Measurements from ENCODE around the gene GOLGA8A. TPM values are rescaled to one million over a fixed set of nuclear protein-coding genes. Genes with fewer than 3 reads are reported as not detected.
"Not testable (repeated sequence)": the region's sequence is repeated elsewhere in the genome, so short reads cannot be mapped to it uniquely, and the experiment has no call there.

Gene GOLGA8A
- total RNA-seq, 1 experiment from 2014 or later = 37.2 TPM

- H3K36me3 ChIP-seq (ENCODE audit: control insufficient read depth in 1 of 2, insufficient read depth in 2 of 2, low read length in 2 of 2); intact Hi-C loops (cut with micrococcal nuclease); ATAC-seq; CTCF ChIA-PET; H4K20me1 ChIP-seq (ENCODE audit: insufficient read depth); H3K27me3 ChIP-seq (ENCODE audit: insufficient read depth, low read length); H3K9ac ChIP-seq (ENCODE audit: low read length); H3K4me1 ChIP-seq (ENCODE audit: control insufficient read depth in 1 of 2, insufficient read depth in 2 of 2, low read length in 2 of 2); H2AFZ ChIP-seq (ENCODE audit: low read depth, low read length, poor library complexity, severe bottlenecking); H3K9me2 ChIP-seq (ENCODE audit: insufficient read depth); H3K27ac ChIP-seq (ENCODE audit: low read depth, low read length); DNase-seq (ENCODE audit: low read depth, low spot score); H3K9me3 ChIP-seq (ENCODE audit: control insufficient read depth in 1 of 2, insufficient read depth in 1 of 2, low read depth in 1 of 2, low read length in 2 of 2); BruUV-seq (replicated peaks); H3K79me2 ChIP-seq (ENCODE audit: insufficient read depth, low read length); RAD21 ChIA-PET (ENCODE audit: low non-redundant PET in 1 of 2, low total read pairs in 2 of 2, uncharacterized antibody in 2 of 2, unreplicated experiment in 2 of 2); H3K4me2 ChIP-seq (ENCODE audit: low read length); POLR2A ChIA-PET; H3K4me3 ChIP-seq (replicated peaks in 1 of 2; ENCODE audit: low read depth in 1 of 2, low read length in 2 of 2): not testable (repeated sequence)
Measured at GRCh38 chr15:34403160-34403598, 34.4 kb downstream of the GOLGA8A start.

GRCh38 chr15:34397637-34398259 is 39.9 kb downstream of the GOLGA8A start:
- H4K20me1 ChIP-seq (ENCODE audit: insufficient read depth); H3K4me2 ChIP-seq (ENCODE audit: low read length); H3K9me3 ChIP-seq (ENCODE audit: control insufficient read depth in 1 of 2, insufficient read depth in 1 of 2, low read depth in 1 of 2, low read length in 2 of 2); POLR2A ChIA-PET; ATAC-seq; BruUV-seq (replicated peaks); H2AFZ ChIP-seq (ENCODE audit: low read depth, low read length, poor library complexity, severe bottlenecking); CTCF ChIA-PET; H3K9me2 ChIP-seq (ENCODE audit: insufficient read depth); H3K27me3 ChIP-seq (ENCODE audit: insufficient read depth, low read length); H3K4me3 ChIP-seq (replicated peaks in 1 of 2; ENCODE audit: low read depth in 1 of 2, low read length in 2 of 2); H3K79me2 ChIP-seq (ENCODE audit: insufficient read depth, low read length); H3K27ac ChIP-seq (ENCODE audit: low read depth, low read length); RAD21 ChIA-PET (ENCODE audit: low non-redundant PET in 1 of 2, low total read pairs in 2 of 2, uncharacterized antibody in 2 of 2, unreplicated experiment in 2 of 2); intact Hi-C loops (cut with micrococcal nuclease); H3K36me3 ChIP-seq (ENCODE audit: control insufficient read depth in 1 of 2, insufficient read depth in 2 of 2, low read length in 2 of 2); H3K4me1 ChIP-seq (ENCODE audit: control insufficient read depth in 1 of 2, insufficient read depth in 2 of 2, low read length in 2 of 2); DNase-seq (ENCODE audit: low read depth, low spot score); H3K9ac ChIP-seq (ENCODE audit: low read length): not testable (repeated sequence)

GRCh38 chr15:34392981-34393380 is 44.6 kb downstream of the GOLGA8A start:
- H3K9me2 ChIP-seq (ENCODE audit: insufficient read depth); H3K9ac ChIP-seq (ENCODE audit: low read length); ATAC-seq; CTCF ChIA-PET; POLR2A ChIA-PET; H3K9me3 ChIP-seq (ENCODE audit: control insufficient read depth in 1 of 2, insufficient read depth in 1 of 2, low read depth in 1 of 2, low read length in 2 of 2); intact Hi-C loops (cut with micrococcal nuclease); H3K27me3 ChIP-seq (ENCODE audit: insufficient read depth, low read length); H3K27ac ChIP-seq (ENCODE audit: low read depth, low read length); H3K4me1 ChIP-seq (ENCODE audit: control insufficient read depth in 1 of 2, insufficient read depth in 2 of 2, low read length in 2 of 2); H3K36me3 ChIP-seq (ENCODE audit: control insufficient read depth in 1 of 2, insufficient read depth in 2 of 2, low read length in 2 of 2); H3K4me2 ChIP-seq (ENCODE audit: low read length); RAD21 ChIA-PET (ENCODE audit: low non-redundant PET in 1 of 2, low total read pairs in 2 of 2, uncharacterized antibody in 2 of 2, unreplicated experiment in 2 of 2); H2AFZ ChIP-seq (ENCODE audit: low read depth, low read length, poor library complexity, severe bottlenecking); BruUV-seq (replicated peaks); H4K20me1 ChIP-seq (ENCODE audit: insufficient read depth); H3K79me2 ChIP-seq (ENCODE audit: insufficient read depth, low read length); DNase-seq (ENCODE audit: low read depth, low spot score); H3K4me3 ChIP-seq (replicated peaks in 1 of 2; ENCODE audit: low read depth in 1 of 2, low read length in 2 of 2): not testable (repeated sequence)

- H3K9me2 ChIP-seq (ENCODE audit: insufficient read depth); H3K9ac ChIP-seq (ENCODE audit: low read length); H3K79me2 ChIP-seq (ENCODE audit: insufficient read depth, low read length); H3K4me2 ChIP-seq (ENCODE audit: low read length); H3K4me3 ChIP-seq (replicated peaks in 1 of 2; ENCODE audit: low read depth in 1 of 2, low read length in 2 of 2); H2AFZ ChIP-seq (ENCODE audit: low read depth, low read length, poor library complexity, severe bottlenecking); H3K27ac ChIP-seq (ENCODE audit: low read depth, low read length); H4K20me1 ChIP-seq (ENCODE audit: insufficient read depth); RAD21 ChIA-PET (ENCODE audit: low non-redundant PET in 1 of 2, low total read pairs in 2 of 2, uncharacterized antibody in 2 of 2, unreplicated experiment in 2 of 2); CTCF ChIA-PET; H3K9me3 ChIP-seq (ENCODE audit: control insufficient read depth in 1 of 2, insufficient read depth in 1 of 2, low read depth in 1 of 2, low read length in 2 of 2); intact Hi-C loops (cut with micrococcal nuclease); H3K4me1 ChIP-seq (ENCODE audit: control insufficient read depth in 1 of 2, insufficient read depth in 2 of 2, low read length in 2 of 2); POLR2A ChIA-PET; DNase-seq (ENCODE audit: low read depth, low spot score); H3K36me3 ChIP-seq (ENCODE audit: control insufficient read depth in 1 of 2, insufficient read depth in 2 of 2, low read length in 2 of 2); BruUV-seq (replicated peaks); H3K27me3 ChIP-seq (ENCODE audit: insufficient read depth, low read length): not testable (repeated sequence)
- ATAC-seq = peak; percentile 76
Measured at GRCh38 chr15:34389594-34390086, 48.0 kb downstream of the GOLGA8A start.
